A673 (cell line): ENCODE results near the gene SREBF1. TPM values are rescaled to one million over a fixed set of nuclear protein-coding genes. Genes with fewer than 3 reads are reported as not detected.

Experiments
- BruUV-seq: library from RNA; stranded (reverse); fragments of 400-500 nt; replicated peaks from 2 replicates; lab custom pipeline; 2021; lab: Mats Ljungman, UMichigan
- CTCF ChIA-PET: fragments of 300-600 bp; sonication (Branson Sonifier 250); formaldehyde crosslinking; loops from one replicate; lab custom pipeline; 2022; ENCODE audit warnings: antibody characterized with exemption; lab: Charles Lee
- POLR2A ChIA-PET: fragments of 300-600 bp; sonication (Branson Sonifier 250); formaldehyde crosslinking; loops from one replicate; lab custom pipeline; 2022; ENCODE audit warnings: antibody characterized with exemption; ENCODE audit not compliant: low non-redundant PET; lab: Charles Lee
- DNase-seq: peaks from one replicate; pipeline ENCODE4 v3.0.0-alpha.2; 2015; ENCODE audit warnings: low spot score
- H3K27ac ChIP-seq: fragments of 200-600 bp; sonication (generic); 2 replicates; pipeline ENCODE4 v1.5.1; 2016; ENCODE audit warnings: mixed run types, low read depth, mild to moderate bottlenecking, mixed read lengths, antibody characterized with exemption, low read length; ENCODE audit not compliant: poor library complexity, severe bottlenecking
- H3K27me3 ChIP-seq: fragments of 200-600 bp; sonication (generic); replicated peaks from 2 replicates; pipeline ENCODE4 v1.6.1; 2017; ENCODE audit warnings: mixed run types, low read depth, mild to moderate bottlenecking, mixed read lengths, antibody characterized with exemption, low read length; ENCODE audit not compliant: insufficient read depth, poor library complexity
- H3K36me3 ChIP-seq: fragments of 200-600 bp; sonication (generic); 2 replicates; pipeline ENCODE4 v1.6.1; 2016; ENCODE audit warnings: mixed run types, mild to moderate bottlenecking, mixed read lengths, antibody characterized with exemption, low read length; ENCODE audit not compliant: insufficient read depth, poor library complexity, severe bottlenecking
- H3K4me1 ChIP-seq: fragments of 200-600 bp; sonication (generic); 2 replicates; pipeline ENCODE4 v1.6.1; 2017; ENCODE audit warnings: mixed run types, mild to moderate bottlenecking, mixed read lengths, antibody characterized with exemption, low read length; ENCODE audit not compliant: insufficient read depth, poor library complexity, severe bottlenecking
- H3K4me3 ChIP-seq: fragments of 200-600 bp; sonication (generic); 2 replicates; pipeline ENCODE4 v1.5.1; 2016; ENCODE audit warnings: low read depth, mixed run types, mild to moderate bottlenecking, mixed read lengths, low read length; ENCODE audit not compliant: poor library complexity, severe bottlenecking
- H3K9me3 ChIP-seq: fragments of 200-600 bp; sonication (generic); 2 replicates; pipeline ENCODE4 v1.6.1; 2016; ENCODE audit warnings: mixed run types, low read depth, mild to moderate bottlenecking, mixed read lengths, antibody characterized with exemption, low read length; ENCODE audit not compliant: poor library complexity, severe bottlenecking
- CTCF ChIP-seq: fragments of 300-800, 200-600 bp; sonication (generic); conservative IDR thresholded peaks from 2 replicates; pipeline ENCODE4 v1.5.1; 2017; ENCODE audit warnings: low read depth, mild to moderate bottlenecking, antibody characterized with exemption, low read length, moderate library complexity, mixed read lengths
- EZH2 ChIP-seq: fragments of 200-600 bp; sonication (generic); IDR thresholded peaks from 2 replicates; pipeline ENCODE4 v1.6.1; 2017; ENCODE audit warnings: borderline replicate concordance, low read depth, mild to moderate bottlenecking, mixed read lengths, antibody characterized with exemption, low read length; ENCODE audit not compliant: poor library complexity, severe bottlenecking
- intact Hi-C: fragments of 100-400 bp; cut with micrococcal nuclease; formaldehyde crosslinking; loops from one replicate; pipeline ENCODE4 v1.10.0; 2022; ENCODE audit not compliant: unreplicated experiment
- total RNA-seq: library from RNA; stranded (reverse); gene quantifications from 2 replicates; pipeline ENCODE4 v1.2.3, GENCODE V29; 2021

SREBF1 gene
- total RNA-seq, 1 experiment from 2014 or later, result 240 TPM

DNA sequence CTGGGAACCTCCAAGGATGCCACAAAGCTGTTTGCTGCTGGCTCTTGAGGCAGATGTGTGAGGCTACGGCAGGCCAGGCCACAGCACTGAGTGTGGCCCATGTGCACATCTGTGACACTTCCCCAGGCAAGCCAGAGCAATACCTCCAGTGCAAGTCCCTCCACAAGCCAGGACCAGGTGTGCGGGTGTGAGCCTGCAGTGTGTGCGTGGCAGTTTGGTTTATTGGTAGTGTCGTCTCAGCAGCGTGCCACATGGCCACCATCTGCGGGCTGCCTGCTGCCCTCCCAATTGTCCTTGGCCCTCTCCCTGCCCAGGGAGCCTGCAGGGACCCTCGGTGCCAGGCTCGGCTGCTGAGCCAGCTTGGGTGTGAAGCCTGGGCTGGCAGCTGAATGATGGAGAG, 9.9 kb upstream of the SREBF1 start:
- CTCF ChIA-PET, result no interaction called here
- POLR2A ChIA-PET, result no interaction called here

GRCh38 chr17:17846003-17846402, 9.2 kb upstream of the SREBF1 start:
- CTCF ChIA-PET, result no interaction called here

More for the DNA sequence above, 9.9 kb upstream of the SREBF1 start:
- Histone ChIP-seq H3K9me3 (no peaks in the 10 kb centered on the region), H3K4me1 (peaks cover 28% of the 10 kb centered on the region), H3K27ac (no peak overlapping the region), H3K4me3 (no peak overlapping the region), H3K36me3 (no peaks in the 10 kb centered on the region), H3K27me3 (no peaks in the 10 kb centered on the region)
- no peak for DNase-seq
- intact Hi-C loops, result no loop called here
- no TSS peak for BruUV-seq
- TF ChIP-seq CTCF (no peak), EZH2 (no peak)

GRCh38 chr17:17845046-17845775, 8.4 kb upstream of the SREBF1 start:
- no TSS peak for BruUV-seq
- CTCF ChIA-PET, result no interaction called here

More at GRCh38 chr17:17846003-17846402, 9.2 kb upstream of the SREBF1 start:
- H3K4me3 ChIP-seq, result no peak overlapping the region
- no peaks in the 10 kb centered on the region for H3K9me3 ChIP-seq
- H3K27me3 ChIP-seq, result no peaks in the 10 kb centered on the region
- no peak for DNase-seq
- H3K4me1 ChIP-seq, result peaks cover 35% of the 10 kb centered on the region
- H3K27ac ChIP-seq, result no peak overlapping the region
- POLR2A ChIA-PET, result no interaction called here
- intact Hi-C loops, result no loop called here
- TF ChIP-seq CTCF, result no peak
- TF ChIP-seq EZH2, result no peak
- H3K36me3 ChIP-seq, result no peaks in the 10 kb centered on the region
- no TSS peak for BruUV-seq

DNA sequence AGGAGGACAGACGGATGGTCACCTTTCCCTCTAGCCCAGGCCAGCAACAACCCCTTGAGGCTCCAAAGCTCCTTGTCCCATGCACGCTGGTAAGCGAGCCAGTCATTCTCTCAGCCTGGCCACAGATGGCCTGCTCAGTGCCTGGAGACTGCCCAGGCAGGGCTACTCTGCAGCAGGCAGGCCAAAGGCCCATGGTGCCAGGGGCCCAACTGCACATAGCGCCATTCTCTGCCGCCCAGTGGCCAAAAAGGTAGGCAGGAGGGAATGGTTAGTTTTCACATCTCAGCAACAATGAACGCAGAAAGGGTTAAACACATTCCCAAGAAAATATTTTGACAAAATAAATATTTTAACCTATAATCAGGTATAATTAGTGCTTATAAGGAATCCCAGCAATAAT, 7.7 kb upstream of the SREBF1 start:
- POLR2A ChIA-PET, result no interaction called here
- H3K9me3 ChIP-seq, result no peaks in the 10 kb centered on the region
- no peak overlapping the region for H3K4me3 ChIP-seq
- TF ChIP-seq CTCF (no peak), EZH2 (no peak)
- no TSS peak for BruUV-seq
- H3K36me3 ChIP-seq, result no peaks in the 10 kb centered on the region
- DNase-seq, result no peak
- CTCF ChIA-PET, result no interaction called here
- H3K27ac ChIP-seq, result no peak overlapping the region
- peaks cover 35% of the 10 kb centered on the region for H3K4me1 ChIP-seq
- no peaks in the 10 kb centered on the region for H3K27me3 ChIP-seq
- intact Hi-C loops, result no loop called here

More at GRCh38 chr17:17845046-17845775, 8.4 kb upstream of the SREBF1 start:
- no peak for TF ChIP-seq EZH2
- DNase-seq, result no peak
- H3K36me3 ChIP-seq, result no peaks in the 10 kb centered on the region
- no peak overlapping the region for H3K4me3 ChIP-seq
- no peaks in the 10 kb centered on the region for H3K9me3 ChIP-seq
- H3K27ac ChIP-seq, result no peak overlapping the region
- H3K27me3 ChIP-seq, result no peaks in the 10 kb centered on the region
- intact Hi-C loops, result no loop called here
- H3K4me1 ChIP-seq, result peaks cover 35% of the 10 kb centered on the region
- POLR2A ChIA-PET, result no interaction called here
